Measurements from ENCODE around the gene TTYH1.

GRCh38 chr19:54452626-54453025 lies 37.4 kb downstream of the TTYH1 start:
- TF ChIP-seq, protein P1, sequence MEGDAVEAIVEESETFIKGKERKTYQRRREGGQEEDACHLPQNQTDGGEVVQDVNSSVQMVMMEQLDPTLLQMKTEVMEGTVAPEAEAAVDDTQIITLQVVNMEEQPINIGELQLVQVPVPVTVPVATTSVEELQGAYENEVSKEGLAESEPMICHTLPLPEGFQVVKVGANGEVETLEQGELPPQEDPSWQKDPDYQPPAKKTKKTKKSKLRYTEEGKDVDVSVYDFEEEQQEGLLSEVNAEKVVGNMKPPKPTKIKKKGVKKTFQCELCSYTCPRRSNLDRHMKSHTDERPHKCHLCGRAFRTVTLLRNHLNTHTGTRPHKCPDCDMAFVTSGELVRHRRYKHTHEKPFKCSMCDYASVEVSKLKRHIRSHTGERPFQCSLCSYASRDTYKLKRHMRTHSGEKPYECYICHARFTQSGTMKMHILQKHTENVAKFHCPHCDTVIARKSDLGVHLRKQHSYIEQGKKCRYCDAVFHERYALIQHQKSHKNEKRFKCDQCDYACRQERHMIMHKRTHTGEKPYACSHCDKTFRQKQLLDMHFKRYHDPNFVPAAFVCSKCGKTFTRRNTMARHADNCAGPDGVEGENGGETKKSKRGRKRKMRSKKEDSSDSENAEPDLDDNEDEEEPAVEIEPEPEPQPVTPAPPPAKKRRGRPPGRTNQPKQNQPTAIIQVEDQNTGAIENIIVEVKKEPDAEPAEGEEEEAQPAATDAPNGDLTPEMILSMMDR (IDR thresholded peaks at IDR 0.05; ENCODE audit: poor library complexity), result no peak
- no peak for TF ChIP-seq EZH2 (IDR thresholded peaks at IDR 0.05; ENCODE audit: borderline replicate concordance)
- TF ChIP-seq EZH2phosphoT487 (IDR thresholded peaks at IDR 0.05; ENCODE audit: low read depth, severe bottlenecking, unreplicated experiment), result no peak

Measured in hepatocyte (in vitro differentiated cells).